ELR (cell line): Measurements from ENCODE around the gene CPTP.

ENCODE experiments used
- DNase-seq: peaks from one replicate; pipeline ENCODE4 v3.0.0-alpha.2; 2015; ENCODE audit warnings: low read depth

CPTP gene

DNA sequence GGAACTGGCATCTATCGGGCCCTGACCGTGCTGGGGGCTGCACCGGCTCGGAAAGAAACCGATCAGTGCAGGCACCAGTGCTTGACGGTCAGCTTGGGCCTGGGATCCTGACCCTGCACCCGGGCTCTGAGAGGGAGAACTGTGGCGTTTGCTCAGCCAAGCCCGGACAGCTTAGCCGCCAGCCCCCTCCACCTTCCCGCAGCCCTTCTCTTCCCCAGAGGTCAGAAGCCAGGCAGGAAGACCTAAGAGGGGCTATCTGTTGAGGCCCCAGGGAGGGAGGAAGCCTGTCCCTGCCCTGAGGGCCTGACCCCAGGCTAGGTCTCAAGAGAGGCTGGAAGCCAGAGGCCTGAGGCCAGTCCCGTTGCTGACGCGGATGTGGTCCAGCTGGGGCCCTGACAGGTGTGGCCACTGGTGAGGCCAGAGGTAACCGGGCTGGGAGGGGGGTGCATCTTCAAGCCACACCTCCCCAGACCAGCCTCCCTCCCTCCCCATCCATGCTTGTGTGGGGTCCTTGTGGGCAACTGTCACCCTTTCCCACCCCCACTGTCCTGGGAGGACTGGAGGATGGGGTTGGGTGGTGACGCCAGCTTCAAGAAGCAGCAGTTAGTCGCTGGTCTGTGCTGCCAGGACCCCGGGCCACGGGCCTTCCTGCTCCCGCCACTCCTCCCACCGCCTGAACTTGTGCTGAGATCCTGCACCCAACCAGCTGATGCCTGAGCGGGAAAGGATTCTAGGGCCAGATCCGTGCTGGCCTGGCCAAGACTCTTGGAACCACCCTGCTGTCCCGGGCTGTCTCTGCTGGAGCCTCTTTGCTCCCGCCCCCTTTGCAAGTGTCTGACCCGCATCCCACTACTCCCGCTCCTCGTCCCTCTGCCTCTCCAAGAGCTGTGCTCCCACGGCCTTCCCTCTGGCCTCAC, 27.2 kb downstream of the CPTP start:
- DNase-seq, result peak; percentile 42

DNA sequence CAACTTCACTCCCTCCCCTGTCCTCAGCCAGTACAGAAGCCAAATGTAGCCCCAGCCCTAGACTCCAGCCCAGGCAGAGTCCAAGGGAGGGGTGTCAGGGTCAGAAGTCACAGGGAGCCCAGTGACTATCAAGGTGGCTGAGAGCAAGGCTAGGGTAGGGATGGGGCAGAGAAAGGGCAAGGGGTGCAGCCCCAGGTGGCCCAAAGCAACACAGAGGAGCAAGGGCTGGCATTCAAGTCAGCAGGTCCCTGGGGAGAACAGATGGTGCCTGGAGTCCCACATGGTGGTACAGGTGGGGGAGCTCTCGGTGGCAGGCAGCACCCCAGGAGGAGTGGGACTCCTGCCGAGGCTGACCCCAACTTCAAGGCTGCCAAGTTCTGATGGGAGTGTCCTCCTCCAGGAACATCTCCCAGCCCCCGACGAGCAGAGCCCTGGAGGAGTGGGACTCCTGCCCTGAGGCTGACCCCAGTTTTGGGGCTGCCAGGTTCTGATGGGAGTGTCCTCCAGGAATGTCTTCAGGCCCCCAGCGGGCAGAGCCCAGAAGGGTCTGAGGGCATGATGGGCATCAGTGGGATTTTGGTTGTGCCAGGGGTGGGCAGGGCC, 28.3 kb downstream of the CPTP start:
- DNase-seq, result no peak

DNA sequence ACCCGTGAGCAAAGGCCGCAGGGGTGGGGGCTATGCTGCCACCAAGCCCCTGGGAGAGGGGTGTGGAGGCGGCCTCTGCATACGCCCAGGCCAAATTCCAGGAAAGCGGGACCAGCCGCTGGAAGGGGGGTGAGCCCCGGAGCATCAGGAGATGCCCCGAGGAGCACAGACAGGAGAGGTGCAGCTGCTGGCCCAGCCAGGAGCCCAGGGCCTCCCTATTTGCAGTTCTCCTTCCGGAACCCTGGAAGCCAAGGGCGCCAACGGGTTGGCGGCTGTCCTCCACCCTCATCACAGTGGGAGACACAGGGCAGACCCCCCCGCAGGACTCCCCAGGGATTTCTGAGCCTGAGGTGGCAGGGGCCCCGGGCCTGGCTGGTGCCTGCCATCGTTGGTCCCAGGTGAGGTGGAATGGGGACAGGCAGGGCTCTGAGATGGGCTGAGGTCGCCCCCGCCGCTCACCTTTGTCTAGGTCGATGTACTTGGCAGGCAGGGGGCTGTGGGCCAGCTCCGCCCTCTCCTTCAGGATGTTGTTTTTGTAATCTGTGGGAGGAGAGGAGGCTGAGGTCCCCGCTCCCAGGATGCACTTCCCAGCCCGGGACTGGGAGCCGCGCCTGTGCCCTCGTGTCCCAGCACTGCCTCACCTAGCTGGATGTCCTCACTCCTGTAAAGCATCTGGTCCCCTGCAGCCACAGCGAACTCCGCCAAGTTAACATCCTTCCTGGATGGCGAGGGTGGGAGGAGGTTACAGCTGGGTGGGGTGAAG, 29.0 kb downstream of the CPTP start:
- no peak for DNase-seq

DNA sequence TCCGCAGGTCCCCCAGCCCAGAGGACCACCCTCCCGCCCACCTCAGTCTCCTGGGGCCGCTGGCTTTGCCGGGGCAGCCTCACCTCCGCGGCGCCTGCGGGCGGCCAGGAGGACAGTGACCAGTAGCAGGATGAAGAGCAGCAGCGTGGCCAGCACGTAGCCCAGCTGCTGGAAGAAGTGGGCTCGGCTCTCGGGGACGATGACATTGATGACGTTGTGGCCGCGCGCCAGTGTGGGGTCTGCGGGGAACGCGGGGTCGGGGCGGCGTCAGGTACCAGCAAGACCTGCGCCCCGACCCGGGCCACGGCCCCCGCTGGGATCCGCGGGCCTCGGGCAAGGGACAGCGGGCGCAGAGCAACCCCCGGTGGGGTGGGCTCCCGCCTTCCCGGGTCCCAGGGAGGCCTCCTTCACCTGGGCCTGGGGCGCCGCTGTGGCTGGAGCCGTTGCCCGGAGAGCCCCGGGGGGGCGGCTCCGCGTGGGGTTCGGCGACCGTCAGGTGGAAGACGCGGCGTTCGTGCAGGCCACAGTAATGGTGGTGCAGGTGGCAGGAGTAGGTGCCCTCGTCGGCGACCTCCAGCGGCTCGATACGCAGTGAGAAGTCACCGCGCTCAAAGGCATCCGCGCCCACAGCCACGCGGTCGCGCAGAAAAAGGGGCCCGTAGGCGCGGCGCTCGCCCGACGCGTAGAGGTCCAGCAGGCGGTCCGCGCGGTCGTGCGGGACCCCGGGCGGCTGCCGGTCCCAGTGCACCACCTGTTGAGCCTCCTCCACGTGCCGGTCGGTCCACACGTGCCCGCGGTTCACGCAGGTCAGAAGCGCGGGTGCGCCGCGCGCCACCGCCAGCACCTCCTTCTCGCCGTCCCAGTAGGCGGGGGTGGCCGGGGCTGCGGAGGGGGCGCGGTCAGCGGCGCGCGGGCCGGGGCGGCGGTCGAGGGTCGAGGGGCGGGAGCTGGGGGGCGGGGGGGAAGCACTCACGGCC, 30.0 kb downstream of the CPTP start:
- DNase-seq, result no peak

DNA sequence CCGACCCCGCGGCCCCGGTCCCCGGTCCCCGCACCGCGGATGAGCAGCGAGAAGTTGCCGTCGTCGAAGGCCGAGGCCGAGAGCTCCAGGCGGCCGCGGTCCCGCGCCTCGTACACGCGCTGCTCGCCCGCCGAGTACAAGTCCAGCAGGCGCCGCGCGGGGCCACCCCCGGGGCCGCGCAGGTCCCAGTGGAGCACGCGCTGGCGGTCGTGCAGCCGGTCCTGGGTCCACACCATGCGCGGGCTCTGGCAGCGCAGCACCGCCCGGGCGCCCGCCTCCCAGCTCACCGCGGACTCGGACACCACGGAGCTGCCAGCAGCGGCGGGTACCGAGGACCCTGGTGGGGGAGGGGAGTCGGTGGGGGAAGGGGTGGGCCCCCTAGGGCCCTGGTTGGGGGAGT, 30.8 kb downstream of the CPTP start:
- DNase-seq, result no peak

DNA sequence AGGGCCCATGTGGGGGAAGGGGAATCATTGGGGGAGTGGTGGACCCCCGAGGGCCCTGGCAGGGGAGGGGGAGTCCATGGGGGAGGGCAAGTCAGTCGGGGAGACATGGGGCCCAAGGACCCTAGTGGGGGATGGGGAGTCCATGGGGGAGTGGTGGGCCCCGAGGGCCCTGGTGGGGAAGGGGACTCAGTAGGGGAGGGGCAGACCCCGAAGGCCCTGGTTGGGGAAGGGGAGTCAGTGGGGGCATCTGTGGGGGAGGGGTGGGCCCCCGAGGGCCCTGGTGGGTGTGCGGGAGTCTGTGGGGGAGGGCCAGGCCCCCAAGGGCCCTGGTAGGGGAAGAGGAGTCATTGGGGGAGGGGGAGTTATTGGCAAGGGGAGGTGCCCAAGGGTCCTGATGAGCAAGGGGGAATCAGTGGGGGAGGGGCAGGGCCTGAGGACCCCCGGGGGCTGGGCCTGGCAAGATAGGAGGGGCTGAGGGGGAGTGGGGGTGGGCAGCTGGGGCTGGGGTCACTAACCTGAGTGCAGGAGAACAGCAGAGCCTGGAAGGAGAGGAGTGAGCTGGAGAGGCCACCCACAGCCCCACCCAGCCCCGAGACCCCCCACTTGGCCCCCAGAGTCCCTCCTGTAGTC, 31.7 kb downstream of the CPTP start:
- no peak for DNase-seq

DNA sequence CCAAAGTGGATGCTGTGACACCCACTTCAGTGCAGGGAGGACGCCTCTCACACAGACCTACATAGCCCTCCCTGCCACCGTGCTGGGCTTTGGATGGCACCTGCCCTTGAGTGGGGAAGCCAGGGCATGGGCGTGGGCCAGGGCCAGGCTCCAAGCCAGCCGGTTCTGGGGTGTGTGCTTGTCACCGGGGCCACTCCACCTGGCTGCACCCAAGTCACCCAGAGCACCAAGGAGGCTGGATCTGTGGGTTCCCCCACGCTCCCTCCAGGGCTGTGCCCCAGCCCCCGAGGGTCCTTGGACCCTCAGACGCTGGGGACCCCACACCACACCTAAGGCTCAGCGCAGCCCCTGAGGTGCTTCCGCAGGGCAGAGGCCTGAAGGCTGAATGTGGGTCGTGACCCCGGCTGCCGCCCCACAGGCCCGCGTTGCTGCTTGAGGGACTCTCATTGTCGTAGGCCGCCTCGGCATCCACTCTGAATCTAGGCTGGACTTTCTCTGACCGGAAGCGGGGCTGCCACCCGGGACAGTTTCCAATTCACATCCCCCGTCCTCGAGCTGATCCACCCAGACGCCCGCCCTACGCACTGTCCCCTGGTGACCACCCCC, 32.3 kb downstream of the CPTP start:
- DNase-seq, result peak; percentile 56

DNA sequence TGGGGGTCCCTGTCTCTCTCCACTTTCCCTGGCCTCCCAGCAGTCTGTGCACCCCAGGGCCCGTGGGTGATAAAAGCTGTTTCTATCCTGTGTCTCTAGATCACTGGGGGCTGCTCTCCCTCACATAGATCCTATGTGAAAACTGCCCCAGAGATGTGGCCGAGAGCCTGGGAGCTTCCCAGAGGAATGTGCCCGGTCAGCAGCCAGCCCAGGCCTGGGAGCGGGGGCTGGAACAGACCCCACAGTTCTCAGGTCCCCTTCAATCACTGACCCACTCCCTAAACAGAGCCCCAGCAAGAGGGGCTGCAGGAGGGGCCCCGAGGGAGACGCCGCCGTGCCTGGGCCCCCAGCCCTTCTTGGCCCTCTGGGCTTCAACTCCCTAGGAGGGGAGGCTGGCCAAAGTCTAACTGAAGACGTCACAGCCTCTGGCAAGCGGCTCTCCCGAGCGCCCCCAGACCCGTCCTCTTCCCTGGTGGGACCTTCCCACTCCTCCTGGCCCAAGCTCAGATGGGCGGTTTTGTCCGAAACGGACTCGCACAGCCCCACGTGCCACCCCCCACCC, 33.4 kb downstream of the CPTP start:
- peak; percentile 62 for DNase-seq

DNA sequence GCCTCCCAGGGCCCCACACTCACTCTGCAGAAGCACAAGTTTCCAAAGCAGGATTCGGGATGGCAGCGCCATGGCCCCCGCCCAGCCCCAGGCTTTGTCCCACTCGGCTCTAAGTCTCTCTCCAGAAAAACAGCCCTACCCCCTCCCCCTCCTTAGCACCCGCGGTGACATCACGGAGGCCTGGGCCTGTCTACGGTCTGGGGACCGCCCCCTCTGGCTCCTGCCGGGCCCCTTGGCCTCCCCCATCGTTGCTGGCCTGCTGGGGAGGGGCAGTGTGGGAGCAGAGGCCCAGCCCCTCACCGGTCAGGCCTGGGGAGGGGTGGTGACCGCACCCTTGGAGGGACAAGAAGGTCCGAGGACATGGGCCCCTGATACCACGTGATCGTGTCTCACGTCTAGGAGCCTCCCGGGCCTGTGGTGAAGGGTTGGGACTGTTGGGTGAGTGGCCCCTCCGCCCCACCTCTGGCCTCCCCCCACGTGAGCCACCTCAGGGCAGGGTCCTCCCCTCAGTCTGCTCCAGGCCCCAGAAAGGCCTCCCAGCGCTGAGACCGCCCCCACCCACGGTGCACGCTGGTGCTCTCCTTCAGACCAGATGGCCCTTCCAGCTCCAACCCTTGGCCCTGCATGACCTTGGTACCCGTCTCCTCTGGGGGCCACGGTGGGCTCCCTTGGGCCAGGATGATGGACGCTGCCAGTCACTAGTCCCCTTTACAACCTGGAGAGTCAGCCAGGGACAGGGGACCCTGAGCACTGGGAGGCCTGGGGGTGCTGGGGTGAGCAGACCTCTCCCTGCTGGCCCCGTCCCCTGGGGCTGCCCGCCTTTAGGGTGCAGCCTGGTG, 34.0 kb downstream of the CPTP start, which contains the start of gene MXRA8:
Gene MXRA8 (minus strand): TSS at position 123 of the 839 bp plus-strand sequence. CDS start 51 bp downstream, at position 72.
- peak; percentile 78 for DNase-seq

DNA sequence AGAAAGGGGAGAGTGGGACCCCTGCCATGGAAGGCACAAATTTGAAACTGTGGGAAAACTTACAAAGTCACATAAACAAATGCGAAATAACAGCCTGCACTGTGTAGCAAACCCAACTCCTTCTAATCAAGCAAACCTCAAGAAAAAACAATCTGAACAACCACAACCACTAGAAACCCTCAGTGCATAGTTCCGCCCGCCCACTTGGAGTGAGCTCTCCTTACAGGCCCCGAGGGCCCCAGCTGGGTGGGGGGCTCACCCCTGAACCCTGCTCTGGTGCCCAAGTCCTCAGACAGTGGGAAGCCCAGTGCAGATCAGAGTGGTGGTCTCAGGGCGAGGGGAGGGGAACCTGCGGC, 34.7 kb downstream of the CPTP start:
- DNase-seq, result peak; percentile 57

DNA sequence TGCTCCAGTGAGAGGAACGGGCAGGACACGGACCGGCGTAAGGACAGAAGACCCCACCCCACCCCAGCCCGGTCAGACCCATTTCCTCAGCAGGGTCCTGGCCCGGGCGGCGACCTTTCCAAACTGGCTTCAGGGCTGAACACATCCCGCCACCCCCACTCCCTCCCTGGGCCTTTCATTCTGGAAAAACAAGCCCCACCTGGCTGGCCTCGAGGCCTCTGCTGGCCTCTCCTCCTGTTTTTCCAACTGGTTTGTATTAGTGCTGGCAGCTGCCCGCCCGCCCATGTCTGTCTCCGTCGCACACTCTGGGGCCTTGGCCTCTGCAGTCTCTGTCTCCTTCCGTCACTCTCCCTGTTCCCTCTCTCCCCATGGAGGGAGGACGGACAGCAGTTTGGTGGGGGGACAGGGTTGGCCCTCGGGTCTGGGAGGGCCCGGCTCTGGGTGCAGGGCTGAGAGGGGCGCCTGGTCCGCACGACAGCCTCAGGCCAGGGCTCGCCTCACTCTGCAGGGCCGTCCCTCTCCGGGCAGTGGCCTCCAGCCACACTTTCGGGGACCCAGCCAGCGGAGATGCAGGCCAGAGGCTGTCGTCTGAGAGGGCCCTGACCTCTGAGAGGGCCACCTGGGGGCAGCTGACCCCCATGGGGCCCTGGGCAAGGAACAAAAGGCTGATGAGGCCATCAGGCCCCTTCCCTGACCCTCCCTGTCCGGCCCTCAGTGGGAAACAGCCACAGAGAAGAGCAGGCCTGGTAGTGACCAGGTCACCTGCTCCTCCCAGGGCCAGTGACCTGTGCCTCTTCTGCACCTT, 35.3 kb downstream of the CPTP start:
- DNase-seq, result peak; percentile 50

DNA sequence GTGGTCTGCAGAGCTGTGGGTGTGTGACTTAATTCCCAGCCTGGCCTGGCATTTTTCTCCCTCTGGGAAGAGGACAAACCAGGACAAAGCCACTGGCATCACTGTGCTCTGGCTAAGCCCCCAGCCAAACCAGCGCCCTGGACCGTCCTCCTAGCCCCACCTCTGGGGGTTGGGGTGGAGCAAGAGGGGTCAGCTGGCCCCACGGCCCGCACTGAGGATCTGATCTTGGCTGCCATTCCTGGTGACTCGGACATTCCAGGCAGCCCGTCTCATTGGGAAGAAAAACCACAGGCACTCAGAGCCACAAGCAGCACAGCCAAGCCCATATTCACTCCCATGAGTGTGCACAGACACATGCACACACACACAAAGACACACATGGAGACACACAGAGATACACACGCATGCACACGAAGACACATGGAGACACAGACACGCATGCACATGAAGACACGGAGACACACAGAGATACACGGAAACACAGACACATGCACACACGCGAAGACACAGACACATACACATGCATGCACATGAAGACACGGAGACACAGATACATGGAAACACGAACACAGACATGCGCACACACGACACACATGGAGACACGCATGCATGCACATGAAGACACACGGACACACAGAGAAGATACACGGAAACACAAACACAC, 36.0 kb downstream of the CPTP start:
- peak; percentile 96 for DNase-seq

DNA sequence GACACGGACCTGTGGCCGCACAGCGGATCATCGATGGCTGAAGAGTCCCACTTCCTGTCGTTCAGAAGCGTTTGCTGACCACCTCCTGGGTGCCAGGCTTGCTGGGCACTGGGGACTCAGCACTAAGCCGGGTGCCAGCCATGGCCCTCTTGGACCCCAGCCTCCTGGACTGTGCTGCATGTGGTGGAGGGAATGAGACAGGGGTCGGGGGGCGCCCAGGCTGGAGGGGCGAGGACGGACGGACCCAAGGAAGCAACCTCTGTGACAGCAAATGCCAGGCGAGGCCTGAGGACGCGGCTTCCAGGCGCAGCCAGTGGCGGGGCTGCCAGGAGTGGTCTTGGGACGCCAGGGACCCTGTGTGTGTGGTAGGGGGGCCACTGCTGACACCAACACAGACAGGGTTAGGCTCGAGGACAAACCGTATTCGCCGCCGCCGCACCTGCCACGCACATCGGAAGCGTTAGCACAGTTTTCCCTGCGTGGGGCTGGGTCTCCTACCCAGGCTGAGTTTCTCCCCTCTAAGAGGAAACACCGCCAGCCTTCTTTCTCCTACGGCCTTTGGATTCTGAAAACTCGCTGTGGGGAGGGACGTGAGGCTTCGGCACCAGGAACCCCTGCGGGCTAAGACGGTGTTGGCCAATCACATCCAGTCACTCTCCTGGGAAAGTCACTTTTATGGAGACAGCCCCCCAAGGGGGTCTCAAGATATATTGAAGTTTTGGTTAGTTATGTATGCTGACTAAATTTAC, 36.8 kb downstream of the CPTP start:
- DNase-seq, result no peak

DNA sequence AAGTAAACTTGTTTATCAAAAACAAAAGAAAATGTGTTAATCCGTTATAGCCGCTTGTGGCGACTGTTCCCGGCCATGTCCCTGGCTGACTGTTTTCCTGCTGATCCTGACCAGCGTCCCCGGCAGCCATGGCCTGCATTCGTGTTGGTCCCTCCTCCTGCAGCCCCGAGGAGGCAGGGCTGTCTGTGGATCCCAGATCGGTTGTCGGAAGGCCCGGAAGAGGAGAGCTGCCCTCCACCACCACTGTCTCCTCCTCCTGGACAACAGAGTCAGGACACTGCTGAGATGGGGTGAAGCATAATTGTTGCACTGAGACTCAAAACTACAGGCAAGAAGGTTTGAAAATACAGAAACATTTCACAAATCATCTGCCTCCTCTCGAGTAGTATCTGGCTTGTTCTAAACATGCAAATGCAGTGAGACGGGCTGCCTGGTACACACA, 37.4 kb downstream of the CPTP start:
- DNase-seq, result peak; percentile 88

DNA sequence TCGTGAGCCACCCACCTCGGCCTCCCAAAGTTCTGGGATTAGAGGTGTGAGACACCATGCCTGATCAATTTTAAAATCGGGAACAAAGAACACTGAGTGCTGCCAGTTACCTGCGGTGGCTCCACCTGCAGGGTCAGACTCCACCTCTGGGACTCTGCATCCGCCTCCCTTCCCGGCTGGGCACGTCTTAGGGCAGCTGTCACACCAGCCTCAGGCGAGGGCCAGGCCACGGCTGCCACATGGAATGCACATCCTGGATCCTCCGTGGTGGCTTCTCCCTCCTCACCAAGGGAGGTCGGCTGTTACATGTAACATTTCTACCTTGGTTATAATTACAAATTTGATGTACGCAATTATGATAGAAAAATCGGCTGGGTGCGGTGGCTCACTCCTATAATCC, 39.7 kb downstream of the CPTP start:
- DNase-seq, result no peak

DNA sequence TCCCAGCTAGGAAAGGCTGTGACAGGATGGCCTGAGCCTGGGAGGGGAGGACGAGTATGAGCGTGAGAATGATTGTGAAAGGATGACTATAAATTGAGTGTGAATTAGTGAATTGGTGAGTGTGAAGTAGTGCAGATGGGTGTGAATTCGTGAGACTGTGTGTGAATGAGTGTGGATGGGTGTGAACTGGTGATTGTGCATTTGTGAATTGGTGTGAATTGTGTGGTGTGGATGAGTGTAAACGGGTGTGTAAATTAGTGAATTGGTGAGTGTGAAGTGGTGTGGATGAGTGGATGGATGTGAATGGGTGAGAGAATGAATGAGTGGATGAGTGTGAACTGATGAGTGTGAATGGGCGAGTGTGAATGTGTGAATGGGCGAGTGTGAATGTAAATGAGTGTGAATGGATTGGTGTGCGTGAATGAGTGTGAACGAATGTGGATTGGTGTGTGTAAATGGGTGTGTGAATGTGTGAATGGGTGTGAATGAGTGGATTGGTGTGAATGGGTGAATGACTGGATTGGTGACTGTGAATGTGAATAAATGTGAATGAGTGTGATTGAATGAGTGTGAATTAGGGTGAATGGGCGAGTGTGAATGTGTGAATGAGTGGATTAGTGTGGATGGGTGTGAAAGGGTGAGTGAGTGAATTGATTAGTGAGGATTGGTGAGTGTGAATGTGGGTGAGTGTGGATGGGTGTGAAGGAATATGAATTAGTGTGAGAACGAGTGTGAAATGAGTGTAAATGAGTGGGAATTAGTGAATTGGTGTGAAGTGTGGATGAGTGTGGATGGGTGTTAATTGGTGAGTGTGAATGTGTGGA, 41.5 kb downstream of the CPTP start:
- DNase-seq, result no peak
